Peyer's patch (tissue), 4 donors: ENCODE measurements around the gene LCN10.

Experiments used
- CTCF ChIP-seq, 6 experiments: fragments of 450-650 bp in 4 of 6; fragments of 200-600 bp in 2 of 6; sonication (generic) in 1 of 6; IDR thresholded peaks; one replicate each; pipeline ENCODE4 v1.5.1; 2017 to 2019; ENCODE audit warnings: antibody characterized with exemption in 6 of 6, mild to moderate bottlenecking in 3 of 6, moderate library complexity in 1 of 6
- POLR2A ChIP-seq, 2 donors: fragments of 450-650 bp; IDR thresholded peaks; one replicate each; pipeline ENCODE4 v1.5.1; 2017; ENCODE audit warnings: antibody characterized with exemption in 2 of 2, mild to moderate bottlenecking in 2 of 2, moderate library complexity in 2 of 2

- TF ChIP-seq POLR2A (IDR thresholded peaks at IDR 0.05) (no peak), CTCF (IDR thresholded peaks at IDR 0.05) (no peak)
Measured at GRCh38 chr9:136690104-136690805, 52.5 kb downstream of the LCN10 start.
